KOPT-K1 (cell line): ENCODE data around the gene ZNF860.
"Not testable (repeated sequence)": the region's sequence is repeated elsewhere in the genome, so short reads cannot be mapped to it uniquely, and the experiment has no call there.

Source experiments
- H3K27ac ChIP-seq: fragments of 200-600 bp; sonication (generic); 2 replicates; pipeline ENCODE4 v1.5.1; 2016; ENCODE audit warnings: antibody characterized with exemption, mild to moderate bottlenecking, low read depth, low read length; ENCODE audit not compliant: poor library complexity, severe bottlenecking
- H3K36me3 ChIP-seq: fragments of 200-600 bp; sonication (generic); 2 replicates; pipeline ENCODE4 v1.5.1; 2017; ENCODE audit warnings: antibody characterized with exemption, mild to moderate bottlenecking, low read length, moderate library complexity; ENCODE audit not compliant: insufficient read depth
- H3K9me3 ChIP-seq: fragments of 200-600 bp; sonication (generic); 2 replicates; pipeline ENCODE4 v1.5.1; 2017; ENCODE audit warnings: antibody characterized with exemption, low read length, mild to moderate bottlenecking; ENCODE audit not compliant: insufficient read depth, poor library complexity, severe bottlenecking

The ZNF860 gene

DNA sequence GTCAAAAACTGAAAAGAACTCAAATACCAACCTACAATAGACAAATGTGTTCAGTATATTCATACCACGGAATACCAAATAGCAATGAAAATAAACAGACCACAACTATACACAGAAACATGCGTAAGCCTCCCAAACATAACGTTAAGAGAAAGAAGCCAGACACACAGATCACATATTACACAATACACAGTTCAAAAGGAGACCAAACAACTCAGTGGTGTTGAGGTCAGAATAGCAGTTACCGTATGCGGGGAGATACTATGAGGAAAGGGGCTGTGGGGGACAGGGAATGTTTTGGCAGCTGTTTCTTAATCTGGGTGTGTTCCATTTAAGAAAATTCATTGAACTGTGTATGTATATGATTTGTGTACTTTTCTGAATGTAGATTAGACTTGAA lies 7.1 kb upstream of the ZNF860 start:
- Histone ChIP-seq H3K36me3 (no peaks in the 10 kb centered on the region), H3K27ac (no peak overlapping the region), H3K9me3 (no peaks in the 10 kb centered on the region)

DNA sequence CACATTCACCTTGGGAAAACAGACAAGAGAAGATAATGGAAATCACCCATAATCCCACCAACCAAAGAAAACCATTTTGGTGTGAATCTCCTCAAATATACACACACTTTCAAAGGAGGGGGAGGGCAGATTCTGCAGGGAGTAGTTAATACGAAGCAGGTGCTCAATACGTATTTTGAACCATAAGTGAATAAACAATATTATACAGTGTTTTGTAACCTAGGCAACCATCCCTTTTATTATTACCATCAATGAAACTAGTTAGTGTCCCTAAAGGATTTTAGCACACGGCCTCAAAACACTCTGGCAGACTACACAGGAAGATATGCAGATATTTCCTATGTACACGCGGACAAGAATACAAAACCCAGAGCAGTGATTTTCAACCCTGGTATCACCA lies 6.6 kb upstream of the ZNF860 start:
- no peak overlapping the region for H3K27ac ChIP-seq

DNA sequence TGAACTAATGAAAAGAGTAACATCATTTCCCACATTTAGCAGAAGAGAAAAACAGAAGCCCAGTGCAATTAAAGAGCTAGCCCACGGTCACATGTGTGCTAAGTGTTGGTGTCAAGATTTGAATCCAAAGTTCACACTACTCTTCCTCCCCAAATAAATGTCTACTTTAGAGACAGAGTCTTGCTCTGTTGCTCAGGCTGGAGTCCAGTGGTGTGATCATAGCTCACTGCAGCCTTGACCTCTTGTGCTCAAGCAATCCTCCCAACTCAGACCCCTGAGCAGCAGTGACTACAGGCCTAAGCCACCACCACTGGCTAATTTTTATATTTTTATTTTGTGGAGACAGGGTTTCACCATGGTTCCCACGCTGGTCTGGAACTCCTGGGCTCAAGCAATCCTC lies 5.2 kb upstream of the ZNF860 start:
- no peaks in the 10 kb centered on the region for H3K9me3 ChIP-seq
- no peak overlapping the region for H3K27ac ChIP-seq
- H3K36me3 ChIP-seq, result no peaks in the 10 kb centered on the region

More for the DNA sequence above, 6.6 kb upstream of the ZNF860 start:
- Histone ChIP-seq H3K9me3 (no peaks in the 10 kb centered on the region), H3K36me3 (no peaks in the 10 kb centered on the region)

DNA sequence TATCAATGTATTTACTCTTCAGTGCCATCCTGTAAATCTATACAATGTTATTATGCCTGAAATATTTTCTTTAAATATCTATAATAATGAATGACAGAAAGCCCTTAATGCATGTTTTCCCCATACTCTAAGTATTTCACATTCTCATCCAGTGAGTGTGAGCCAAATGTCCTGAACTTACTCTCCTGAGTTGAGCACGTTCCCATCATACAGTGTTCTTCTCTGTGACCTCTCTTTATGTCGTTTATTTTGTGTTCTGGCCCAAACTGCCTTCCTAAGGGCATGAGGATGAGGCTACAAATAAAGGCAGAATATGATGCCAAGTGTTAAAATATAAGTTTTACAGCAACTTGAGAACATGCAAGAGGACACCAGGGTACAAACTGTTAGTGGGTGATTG lies 3.8 kb upstream of the ZNF860 start:
- no peaks in the 10 kb centered on the region for H3K36me3 ChIP-seq

DNA sequence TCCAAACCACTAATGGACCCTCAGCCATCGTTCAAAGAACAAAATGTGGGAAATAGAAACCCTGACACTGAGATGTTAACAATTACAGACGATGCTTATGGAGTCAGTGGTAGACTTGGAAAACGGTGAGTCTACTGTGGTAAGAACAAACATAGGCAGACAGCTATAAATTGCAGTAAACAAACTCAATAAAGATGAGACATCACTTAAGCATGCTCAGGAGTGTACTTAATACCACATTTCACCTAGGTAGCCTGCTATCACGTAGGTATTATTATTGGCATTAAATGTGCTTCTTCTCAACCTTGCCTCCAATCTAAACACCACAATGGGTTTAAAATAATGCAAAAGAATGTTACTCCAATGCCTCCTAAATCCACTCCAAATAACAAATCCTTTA lies 3.0 kb upstream of the ZNF860 start:
- Histone ChIP-seq H3K9me3 (no peaks in the 10 kb centered on the region), H3K36me3 (no peaks in the 10 kb centered on the region), H3K27ac (no peak overlapping the region)

More for the DNA sequence above, 3.8 kb upstream of the ZNF860 start:
- Histone ChIP-seq H3K9me3 (no peaks in the 10 kb centered on the region), H3K27ac (no peak overlapping the region)

DNA sequence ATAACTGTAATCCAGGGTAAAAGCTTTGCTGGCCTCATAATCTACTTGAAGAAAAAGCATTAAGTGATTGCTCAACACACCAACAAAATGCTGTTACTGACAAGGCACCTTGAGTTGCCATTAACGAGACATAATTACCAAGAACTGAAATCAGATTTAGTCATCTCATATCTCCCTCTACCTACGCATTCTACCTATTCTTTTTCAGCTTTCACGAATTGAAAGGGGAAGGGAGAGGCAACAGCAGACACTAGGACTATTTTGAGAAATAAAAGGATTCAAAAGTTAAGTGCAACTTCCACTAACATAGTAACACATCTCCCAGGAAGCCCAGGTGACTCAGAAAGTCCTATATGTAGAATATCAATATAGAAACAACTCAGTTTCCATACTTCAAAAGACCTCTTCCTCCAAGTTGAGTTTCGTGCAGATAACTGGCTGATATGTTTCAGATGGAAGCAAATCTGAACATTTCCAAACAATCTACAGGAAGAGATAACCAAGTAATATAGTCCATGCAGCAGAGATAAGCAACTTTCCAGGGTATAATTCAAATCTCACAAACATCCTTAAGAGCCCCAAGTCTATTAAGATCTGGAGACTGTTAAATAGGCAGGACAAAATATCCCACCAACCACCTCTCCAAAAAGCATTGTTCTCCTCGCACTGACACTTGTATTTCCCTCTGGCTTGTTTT lies 2.4 kb upstream of the ZNF860 start:
- Histone ChIP-seq H3K36me3 (no peaks in the 10 kb centered on the region), H3K27ac (no peak overlapping the region), H3K9me3 (no peaks in the 10 kb centered on the region)

DNA sequence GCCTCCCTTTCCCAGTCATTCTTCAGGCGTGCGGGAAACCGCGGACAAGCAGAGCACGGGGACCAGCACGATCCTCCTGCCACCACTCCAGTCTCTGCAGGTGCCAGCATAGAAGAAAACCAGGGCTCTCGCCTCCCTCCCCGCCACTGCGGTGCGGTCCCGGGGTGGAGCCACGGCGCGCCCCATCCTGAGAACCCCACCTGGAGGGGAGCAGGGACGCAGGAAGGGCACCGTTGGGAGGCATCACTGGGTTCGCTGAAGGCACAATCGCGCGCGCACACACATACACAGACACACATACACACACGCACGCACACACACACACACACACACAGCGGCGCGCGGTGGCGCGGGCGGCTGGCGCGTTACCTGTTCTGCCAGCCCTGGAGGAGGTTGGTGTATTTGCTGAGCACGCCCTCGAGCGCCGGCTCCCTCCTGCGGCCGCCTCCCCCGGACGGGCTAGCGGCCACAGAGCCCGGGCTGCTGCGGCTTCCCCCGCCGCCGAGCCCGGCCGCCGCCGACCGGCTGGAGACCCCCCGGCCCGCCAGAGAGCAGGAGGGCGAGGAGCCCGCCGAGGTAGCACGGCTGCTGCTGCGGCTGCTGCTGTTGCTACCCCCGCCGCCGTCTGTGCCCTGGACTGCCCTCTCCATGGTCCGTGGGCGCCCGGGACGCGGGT lies 882 bp upstream of the ZNF860 start:
- no peaks in the 10 kb centered on the region for H3K36me3 ChIP-seq
- no peaks in the 10 kb centered on the region for H3K9me3 ChIP-seq
- H3K27ac ChIP-seq, result no peak overlapping the region

DNA sequence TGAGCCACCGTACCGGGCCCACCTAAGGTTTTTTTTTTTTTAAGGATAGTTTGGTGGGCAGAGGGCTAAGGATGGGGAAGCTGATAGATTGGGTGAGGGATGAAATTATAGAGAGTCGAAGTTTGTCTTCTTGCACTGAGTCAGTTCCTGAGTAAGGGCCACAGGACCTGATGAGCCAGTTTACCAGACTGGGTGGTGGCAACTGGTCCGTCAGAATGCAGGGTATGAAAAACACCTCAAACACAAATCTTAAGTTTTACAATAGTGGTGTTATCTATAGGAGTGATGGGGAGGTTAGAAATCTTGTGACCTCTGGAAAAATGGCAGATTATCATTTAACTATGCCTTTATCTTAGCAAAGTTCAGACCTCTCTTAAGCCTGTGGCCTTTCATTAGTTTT lies 2.8 kb downstream of the ZNF860 start:
- Histone ChIP-seq H3K36me3 (no peaks in the 10 kb centered on the region), H3K9me3 (no peaks in the 10 kb centered on the region), H3K27ac (no peak overlapping the region)

DNA sequence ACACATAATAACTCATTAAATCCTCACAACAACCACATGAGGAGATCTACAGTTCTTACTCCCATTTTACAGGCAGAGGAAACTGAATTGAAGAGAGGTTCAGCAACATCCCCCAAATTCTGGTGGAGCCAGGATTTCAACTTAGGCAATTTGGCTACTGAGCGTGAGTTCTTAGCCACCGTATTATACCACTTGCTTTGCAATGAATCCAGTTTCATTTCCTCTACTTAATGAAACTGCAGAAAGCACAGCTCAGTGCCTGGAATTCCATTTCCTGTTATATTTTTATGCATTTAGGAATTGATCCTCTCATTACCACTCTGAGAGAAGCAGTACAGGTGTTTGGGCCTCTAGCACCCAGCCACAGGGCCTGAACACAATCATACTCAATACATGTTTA lies 4.3 kb downstream of the ZNF860 start:
- H3K9me3 ChIP-seq, result peaks cover 15% of the 10 kb centered on the region
- no peak overlapping the region for H3K27ac ChIP-seq
- no peaks in the 10 kb centered on the region for H3K36me3 ChIP-seq

DNA sequence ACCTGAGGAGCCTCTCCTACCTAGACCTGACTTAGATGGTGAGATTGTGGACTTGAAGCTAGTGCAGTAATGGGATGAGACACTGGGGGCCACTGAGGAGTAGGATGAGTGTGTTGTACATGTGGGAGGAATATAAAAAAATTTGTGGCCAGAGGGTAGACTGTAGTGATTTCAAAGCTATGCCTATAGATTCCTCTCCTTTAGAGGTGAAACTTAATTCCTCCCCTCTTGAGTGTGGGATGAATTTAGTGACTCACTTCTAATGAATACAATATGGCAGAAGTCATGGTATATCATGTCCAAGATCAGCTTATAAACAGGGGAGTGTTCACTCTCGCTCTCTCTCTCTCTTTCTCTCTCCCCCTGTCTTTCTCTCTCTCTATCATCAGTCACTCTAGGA lies 6.7 kb downstream of the ZNF860 start:
- Histone ChIP-seq H3K36me3 (no peaks in the 10 kb centered on the region), H3K27ac (no peak overlapping the region), H3K9me3 (peaks cover 19% of the 10 kb centered on the region)

DNA sequence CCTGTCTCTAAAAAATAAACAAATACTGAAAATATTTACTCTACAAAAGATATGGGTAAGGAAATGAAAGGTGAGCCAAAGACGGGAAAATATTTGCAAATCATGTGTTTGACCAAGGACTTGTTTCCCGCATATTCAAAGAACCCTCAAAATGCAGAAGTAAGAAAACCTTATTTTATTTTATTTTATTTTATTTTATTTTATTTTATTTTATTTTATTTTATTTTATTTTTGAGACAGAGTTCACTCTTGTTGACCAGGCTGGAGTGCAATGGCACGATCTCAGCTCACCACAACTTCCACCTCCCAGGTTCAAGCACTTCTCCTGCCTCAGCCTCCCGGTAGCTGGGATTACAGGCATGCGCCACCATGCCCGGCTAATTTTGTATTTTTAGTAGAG lies 11.4 kb downstream of the ZNF860 start:
- peaks cover 19% of the 10 kb centered on the region for H3K9me3 ChIP-seq
- not testable (repeated sequence) for H3K36me3 ChIP-seq, H3K27ac ChIP-seq

DNA sequence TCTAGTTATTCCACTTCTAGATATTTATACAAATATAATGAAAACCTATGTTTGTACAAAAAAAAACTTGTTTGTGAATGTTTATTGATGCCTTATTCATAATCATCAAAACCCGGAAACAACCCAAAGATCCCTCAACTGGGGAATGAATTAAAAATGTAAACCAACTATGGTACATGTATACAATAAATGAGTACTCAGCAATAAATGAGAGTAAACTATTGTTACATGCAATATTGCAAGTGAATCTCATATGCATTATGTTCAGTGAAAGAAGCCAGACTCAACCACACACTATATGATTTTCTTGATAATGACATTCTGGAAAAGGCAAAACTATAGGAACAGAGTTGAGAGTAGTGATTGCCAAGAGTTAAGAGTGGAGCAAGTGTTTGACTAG lies 12.3 kb downstream of the ZNF860 start:
- H3K36me3 ChIP-seq, result no peaks in the 10 kb centered on the region
- peaks cover 19% of the 10 kb centered on the region for H3K9me3 ChIP-seq
- H3K27ac ChIP-seq, result no peak overlapping the region

DNA sequence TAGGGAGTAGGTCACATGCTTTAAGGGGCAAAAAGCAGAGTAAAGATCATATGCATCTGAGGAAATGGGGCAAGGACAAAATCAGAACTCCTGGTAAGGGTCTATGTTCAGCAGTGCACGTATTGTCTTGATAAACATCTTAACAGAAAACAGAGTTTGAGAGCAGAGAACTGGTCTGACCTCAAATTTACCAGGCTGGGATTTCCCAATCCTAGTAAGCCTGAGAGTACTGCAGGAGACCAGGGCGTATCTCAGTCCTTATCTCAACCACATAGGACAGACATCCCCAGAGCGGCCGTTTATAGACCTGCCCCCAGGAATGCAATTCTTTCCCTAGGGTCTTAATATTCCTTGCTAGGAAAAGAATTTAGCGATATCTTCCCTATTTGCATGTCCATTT lies 13.5 kb downstream of the ZNF860 start:
- H3K9me3 ChIP-seq, result peaks cover 12% of the 10 kb centered on the region
- not testable (repeated sequence) for H3K36me3 ChIP-seq, H3K27ac ChIP-seq

DNA sequence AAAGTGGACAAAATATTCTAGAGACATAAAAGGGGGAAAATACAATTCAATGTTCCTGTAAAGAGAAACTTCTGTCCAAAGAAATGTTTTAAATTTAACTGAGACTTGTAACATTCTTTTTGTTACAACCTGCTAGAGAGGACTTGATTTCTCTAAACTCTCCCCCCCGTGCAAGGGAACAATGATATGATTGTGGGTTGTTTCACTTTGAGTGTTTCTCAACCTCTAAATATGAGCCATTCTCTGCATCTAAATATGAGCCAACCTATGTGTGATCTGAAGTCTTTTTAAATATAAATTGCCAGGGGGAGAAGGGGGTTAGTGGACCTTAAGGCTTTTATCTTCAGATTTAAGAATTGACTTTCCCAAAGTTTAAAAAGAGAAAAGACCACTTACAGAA lies 14.6 kb downstream of the ZNF860 start:
- H3K27ac ChIP-seq, result no peak overlapping the region
- H3K36me3 ChIP-seq, result no peaks in the 10 kb centered on the region
- peaks cover under 1% of the 10 kb centered on the region for H3K9me3 ChIP-seq

DNA sequence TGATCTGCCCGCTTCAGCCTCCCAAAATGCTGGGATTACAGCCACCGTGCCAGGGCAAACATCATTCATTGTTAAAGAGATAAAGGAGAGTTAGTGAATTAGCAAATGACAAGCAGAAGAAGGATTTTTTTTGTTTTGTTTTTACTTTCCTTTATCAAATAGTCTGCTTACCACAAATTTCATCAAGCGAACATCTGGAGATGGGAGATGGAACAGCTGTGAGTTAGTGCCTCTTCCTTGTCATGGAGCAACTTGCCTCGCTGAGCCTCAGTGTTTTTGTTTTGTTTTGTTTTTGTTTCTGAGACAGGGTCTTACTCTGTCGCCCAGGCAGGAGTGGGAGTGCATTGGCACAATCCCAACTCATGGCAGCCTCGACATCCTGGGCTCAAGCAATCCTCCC lies 15.9 kb downstream of the ZNF860 start:
- Histone ChIP-seq H3K27ac (no peak overlapping the region), H3K9me3 (no peaks in the 10 kb centered on the region), H3K36me3 (no peaks in the 10 kb centered on the region)

DNA sequence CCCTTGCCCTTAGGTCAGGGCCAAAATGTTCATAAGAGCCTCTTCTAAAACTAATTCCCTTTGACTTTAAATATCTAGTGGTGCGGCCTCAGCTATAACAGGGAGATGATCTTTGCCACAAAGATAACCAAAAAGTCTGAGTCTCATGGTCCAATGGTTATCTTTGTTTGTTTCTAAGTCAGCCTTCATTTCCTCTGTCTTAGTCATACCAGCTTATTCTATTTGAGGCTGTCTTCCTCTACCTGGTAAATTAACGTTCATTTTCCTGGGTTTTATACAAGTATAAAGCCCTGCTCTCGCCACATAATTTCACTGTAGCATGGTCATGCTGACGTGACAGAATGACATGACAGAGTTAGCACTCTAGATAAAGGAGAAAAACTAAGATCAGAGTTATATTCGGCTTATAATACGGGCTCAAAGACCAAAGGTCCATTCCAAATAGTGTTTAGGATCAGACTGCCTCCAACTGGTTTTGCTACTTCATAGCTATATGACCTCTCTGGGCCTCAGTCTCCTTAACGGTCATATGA lies 18.4 kb downstream of the ZNF860 start:
- Histone ChIP-seq H3K27ac (no peak overlapping the region), H3K36me3 (no peaks in the 10 kb centered on the region), H3K9me3 (no peaks in the 10 kb centered on the region)
